Hematopoietic multipotent progenitor cell treated with erythropoietin and hydrocortisone succinate and interleukin-3 and kit ligand, for 15 days (in vitro differentiated cells): ENCODE data around the gene CBR4.
"Not testable (repeated sequence)": the region's sequence is repeated elsewhere in the genome, so short reads cannot be mapped to it uniquely, and the experiment has no call there.

Experiments used
- DNase-seq: peaks from one replicate; pipeline ENCODE4 v3.0.0-alpha.2; 2015; ENCODE audit warnings: low spot score

Gene CBR4

GRCh38 chr4:168993714-168994510 lies 16.1 kb downstream of the CBR4 start:
- DNase-seq: no peak

- DNase-seq: not testable (repeated sequence)
These were observed 17.0 kb downstream of the CBR4 start for GRCh38 chr4:168992952-168993482.

- DNase-seq: no peak
These were observed 28.1 kb downstream of the CBR4 start for GRCh38 chr4:168981942-168982341.

GRCh38 chr4:168981460-168981859 lies 28.6 kb downstream of the CBR4 start:
- DNase-seq: no peak

GRCh38 chr4:168979338-168979737 lies 30.7 kb downstream of the CBR4 start:
- no peak for DNase-seq

GRCh38 chr4:168978001-168978700 lies 31.9 kb downstream of the CBR4 start:
- DNase-seq: no peak

- DNase-seq: no peak
These were observed 37.5 kb downstream of the CBR4 start for GRCh38 chr4:168972596-168972995.

GRCh38 chr4:168960716-168961115 lies 49.3 kb downstream of the CBR4 start:
- no peak for DNase-seq

- DNase-seq: no peak
These were observed 54.4 kb downstream of the CBR4 start for GRCh38 chr4:168955674-168956073.

- DNase-seq: not testable (repeated sequence)
These were observed 57.2 kb downstream of the CBR4 start for GRCh38 chr4:168952821-168953246.

- no peak for DNase-seq
These were observed 64.8 kb downstream of the CBR4 start for GRCh38 chr4:168945291-168945690.

GRCh38 chr4:168942985-168943384 lies 67.1 kb downstream of the CBR4 start:
- DNase-seq: peak; percentile 33
